Activated naive CD8-positive, alpha-beta T cell (primary cell): ENCODE results near the gene SLCO1A2.
"Not testable (repeated sequence)": the region's sequence is repeated elsewhere in the genome, so short reads cannot be mapped to it uniquely, and the experiment has no call there.

ENCODE experiments used
- H3K27ac Mint-ChIP-seq: one replicate; pipeline ENCODE4 v1.8.0; 2021; ENCODE audit warnings: mixed read lengths
- H3K27me3 Mint-ChIP-seq: one replicate; pipeline ENCODE4 v1.8.0; 2021; ENCODE audit warnings: mixed read lengths
- H3K36me3 Mint-ChIP-seq: one replicate; pipeline ENCODE4 v1.8.0; 2021; ENCODE audit warnings: mixed read lengths
- H3K4me1 Mint-ChIP-seq: one replicate; pipeline ENCODE4 v1.8.0; 2021; ENCODE audit warnings: low read depth, mixed read lengths
- H3K4me3 Mint-ChIP-seq: one replicate; pipeline ENCODE4 v1.8.0; 2021; ENCODE audit warnings: mild to moderate bottlenecking, mixed read lengths
- H3K9me3 Mint-ChIP-seq: one replicate; pipeline ENCODE4 v1.8.0; 2021; ENCODE audit warnings: low read depth, mixed read lengths

Gene SLCO1A2, protein sequence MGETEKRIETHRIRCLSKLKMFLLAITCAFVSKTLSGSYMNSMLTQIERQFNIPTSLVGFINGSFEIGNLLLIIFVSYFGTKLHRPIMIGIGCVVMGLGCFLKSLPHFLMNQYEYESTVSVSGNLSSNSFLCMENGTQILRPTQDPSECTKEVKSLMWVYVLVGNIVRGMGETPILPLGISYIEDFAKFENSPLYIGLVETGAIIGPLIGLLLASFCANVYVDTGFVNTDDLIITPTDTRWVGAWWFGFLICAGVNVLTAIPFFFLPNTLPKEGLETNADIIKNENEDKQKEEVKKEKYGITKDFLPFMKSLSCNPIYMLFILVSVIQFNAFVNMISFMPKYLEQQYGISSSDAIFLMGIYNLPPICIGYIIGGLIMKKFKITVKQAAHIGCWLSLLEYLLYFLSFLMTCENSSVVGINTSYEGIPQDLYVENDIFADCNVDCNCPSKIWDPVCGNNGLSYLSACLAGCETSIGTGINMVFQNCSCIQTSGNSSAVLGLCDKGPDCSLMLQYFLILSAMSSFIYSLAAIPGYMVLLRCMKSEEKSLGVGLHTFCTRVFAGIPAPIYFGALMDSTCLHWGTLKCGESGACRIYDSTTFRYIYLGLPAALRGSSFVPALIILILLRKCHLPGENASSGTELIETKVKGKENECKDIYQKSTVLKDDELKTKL

DNA sequence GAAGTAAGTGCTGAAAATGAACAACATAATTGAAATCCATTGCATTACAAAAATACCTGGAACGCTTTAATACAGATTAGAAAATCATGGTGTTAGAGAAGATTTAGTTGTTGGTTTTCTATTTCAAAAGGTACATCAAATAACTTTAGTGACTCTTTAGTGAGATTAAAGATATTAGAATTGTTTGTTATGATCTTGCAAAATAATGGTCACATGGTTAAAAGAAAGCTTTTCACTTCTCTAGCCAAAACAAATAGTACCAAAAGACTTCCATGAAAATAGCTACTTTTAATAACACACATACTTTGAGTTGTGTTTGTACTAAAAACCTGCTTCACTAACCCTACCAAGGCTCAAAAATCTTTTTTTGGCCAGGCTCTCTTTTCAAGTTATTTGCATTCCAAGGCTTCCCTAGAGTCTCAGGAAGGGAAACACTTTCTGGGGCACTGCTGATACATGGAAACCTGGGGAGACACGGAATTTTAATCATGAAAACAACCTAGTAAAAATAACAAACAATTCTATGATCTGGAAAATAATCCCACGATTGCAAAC, at the start of gene SLCO1A2:
TSS of gene SLCO1A2 (minus strand) at position 147 of the 555 bp plus-strand sequence. CDS start 270 bp downstream, outside the sequence.
- Mint-ChIP-seq H3K9me3 (peaks cover 6% of the 10 kb centered on the region), H3K4me3 (no peak within 1 kb of the TSS), H3K27me3 (peaks cover 4% of the 10 kb centered on the region), H3K27ac (no peak within 1 kb of the TSS), H3K4me1 (no peaks in the 10 kb centered on the region), H3K36me3 (no peaks in the 10 kb centered on the region)

GRCh38 chr12:21384261-21384660, 49.5 kb upstream of the SLCO1A2 start:
- Mint-ChIP-seq H3K27ac (no peak overlapping the region), H3K9me3 (no peaks in the 10 kb centered on the region), H3K4me3 (no peak overlapping the region), H3K27me3 (peaks cover 11% of the 10 kb centered on the region), H3K36me3 (no peaks in the 10 kb centered on the region), H3K4me1 (no peaks in the 10 kb centered on the region)

DNA sequence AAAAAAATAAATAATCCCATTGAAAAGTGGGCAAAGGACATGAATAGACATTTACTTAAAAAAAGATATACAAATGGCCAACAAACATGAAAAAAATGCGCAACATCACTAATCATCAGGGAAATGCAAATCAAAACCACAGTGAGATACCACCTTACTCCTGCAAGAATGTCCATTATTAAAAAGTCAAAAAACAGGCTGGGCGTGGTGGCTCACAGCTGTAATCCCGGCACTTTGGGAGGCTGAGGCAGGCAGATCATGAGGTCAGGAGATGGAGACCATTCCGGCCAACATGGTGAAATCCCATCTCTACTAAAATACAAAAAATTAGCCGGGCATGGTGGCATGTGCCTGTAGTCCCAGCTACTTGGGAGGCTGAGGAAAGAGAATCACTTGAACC, 46.6 kb upstream of the SLCO1A2 start:
- H3K27me3 Mint-ChIP-seq, result peaks cover 13% of the 10 kb centered on the region
- H3K4me3 Mint-ChIP-seq, result not testable (repeated sequence)

GRCh38 chr12:21379218-21379617, 44.5 kb upstream of the SLCO1A2 start:
- Mint-ChIP-seq H3K27ac (no peak overlapping the region), H3K36me3 (no peaks in the 10 kb centered on the region), H3K4me3 (no peak overlapping the region), H3K4me1 (no peaks in the 10 kb centered on the region), H3K9me3 (no peaks in the 10 kb centered on the region), H3K27me3 (peaks cover 14% of the 10 kb centered on the region)

More for the DNA sequence above, 46.6 kb upstream of the SLCO1A2 start:
- not testable (repeated sequence) for H3K27ac Mint-ChIP-seq, H3K36me3 Mint-ChIP-seq, H3K9me3 Mint-ChIP-seq, H3K4me1 Mint-ChIP-seq

DNA sequence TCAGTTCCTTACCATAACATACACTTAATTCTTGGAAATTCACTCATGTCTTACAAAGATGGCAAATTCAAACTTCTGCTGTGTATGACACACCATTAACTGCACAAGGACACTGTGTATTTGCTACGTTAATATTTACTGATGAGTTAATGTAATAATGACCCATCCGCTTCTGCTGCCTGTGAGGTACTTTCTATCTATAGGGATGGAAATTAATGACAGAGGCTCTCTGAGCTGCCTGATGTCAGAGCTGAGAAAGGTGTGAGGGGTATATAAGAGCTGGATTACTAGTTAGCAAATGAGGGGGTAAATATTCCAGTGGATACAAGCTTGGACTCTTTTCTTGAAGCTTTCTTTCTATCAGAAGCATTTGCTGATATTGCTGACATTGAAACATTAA, 37.9 kb upstream of the SLCO1A2 start, which contains the start of gene IAPP:
TSS of gene IAPP (plus strand) at position 301 of the 400 bp plus-strand sequence. CDS start 450 bp downstream, outside the sequence.
- no peaks in the 10 kb centered on the region for H3K9me3 Mint-ChIP-seq
- H3K27ac Mint-ChIP-seq, result no peak within 1 kb of the TSS
- no peak within 1 kb of the TSS for H3K4me3 Mint-ChIP-seq
- H3K36me3 Mint-ChIP-seq, result no peaks in the 10 kb centered on the region
- H3K4me1 Mint-ChIP-seq, result peaks cover 3% of the 10 kb centered on the region
- peaks cover 4% of the 10 kb centered on the region for H3K27me3 Mint-ChIP-seq

- H3K27ac Mint-ChIP-seq, result no peak overlapping the region
- H3K4me3 Mint-ChIP-seq, result no peak overlapping the region
- H3K27me3 Mint-ChIP-seq, result peaks cover 2% of the 10 kb centered on the region
- H3K36me3 Mint-ChIP-seq, result no peaks in the 10 kb centered on the region
- H3K9me3 Mint-ChIP-seq, result no peaks in the 10 kb centered on the region
- H3K4me1 Mint-ChIP-seq, result peaks cover 3% of the 10 kb centered on the region
Measured at GRCh38 chr12:21370845-21371449, 36.2 kb upstream of the SLCO1A2 start.

DNA sequence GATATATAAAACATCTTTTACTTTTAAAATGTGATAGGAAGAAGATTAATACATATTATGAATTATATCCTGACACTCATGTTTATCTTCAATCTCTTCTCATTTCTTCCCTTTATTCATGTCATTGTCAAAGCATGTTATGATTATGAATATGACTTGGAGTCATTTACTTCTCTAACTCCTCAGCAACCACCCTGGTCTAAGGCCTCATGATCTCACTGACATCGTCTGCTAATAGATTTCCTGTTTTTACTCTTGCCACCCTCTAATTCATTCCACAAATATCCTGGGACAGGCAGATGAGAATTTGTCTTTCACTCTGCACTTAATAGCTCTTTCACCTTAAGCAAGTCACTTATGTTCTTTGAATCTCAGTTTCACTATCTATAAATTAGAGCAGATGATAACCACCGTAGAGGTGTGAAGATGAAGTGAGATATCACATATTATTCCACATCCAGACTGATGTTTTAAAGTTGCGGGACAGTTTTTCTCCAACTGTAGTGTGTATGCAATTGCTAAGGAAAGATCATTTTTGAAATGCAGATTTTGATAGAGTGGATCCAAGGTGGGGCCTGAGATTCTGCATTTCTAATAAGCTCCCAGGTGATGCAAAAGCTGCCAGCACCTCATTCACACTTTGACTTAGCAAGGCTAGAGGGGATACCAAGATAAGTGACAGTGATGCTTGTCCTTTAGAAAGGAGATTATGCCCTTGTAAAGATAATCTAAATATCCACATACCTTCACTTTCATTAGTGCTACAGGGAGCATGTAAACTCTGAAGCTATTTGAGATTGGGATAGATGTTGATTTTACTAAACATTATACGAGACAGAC, 34.6 kb upstream of the SLCO1A2 start:
- Mint-ChIP-seq H3K4me1 (peaks cover 3% of the 10 kb centered on the region), H3K4me3 (no peak overlapping the region), H3K27ac (no peak overlapping the region), H3K36me3 (no peaks in the 10 kb centered on the region), H3K9me3 (no peaks in the 10 kb centered on the region), H3K27me3 (peaks cover 2% of the 10 kb centered on the region)

DNA sequence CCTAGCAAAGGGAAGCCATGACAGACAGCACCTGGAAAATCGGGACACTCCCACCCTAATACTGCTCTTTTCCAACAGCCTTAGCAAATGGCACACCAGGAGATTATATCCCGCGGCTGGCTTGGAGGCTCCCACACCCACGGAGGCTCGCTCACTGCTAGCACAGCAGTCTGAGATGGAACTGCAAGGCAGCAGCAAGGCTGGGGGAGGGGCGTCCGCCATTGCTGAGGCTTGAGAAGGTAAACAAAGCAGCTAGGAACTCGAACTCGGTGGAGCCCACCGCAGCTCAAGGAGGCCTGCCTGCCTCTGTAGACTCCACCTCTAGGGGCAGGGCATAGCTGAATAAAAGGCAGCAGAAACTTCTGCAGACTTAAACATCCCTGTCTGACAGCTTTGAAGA, 25.9 kb upstream of the SLCO1A2 start:
- H3K27me3 Mint-ChIP-seq, H3K36me3 Mint-ChIP-seq, H3K4me3 Mint-ChIP-seq, H3K27ac Mint-ChIP-seq, H3K4me1 Mint-ChIP-seq, H3K9me3 Mint-ChIP-seq: not testable (repeated sequence)

GRCh38 chr12:21354641-21355040, 19.9 kb upstream of the SLCO1A2 start:
- Mint-ChIP-seq H3K4me3 (no peak overlapping the region), H3K27me3 (peaks cover 12% of the 10 kb centered on the region), H3K4me1 (no peaks in the 10 kb centered on the region), H3K27ac (no peak overlapping the region), H3K9me3 (no peaks in the 10 kb centered on the region), H3K36me3 (no peaks in the 10 kb centered on the region)

DNA sequence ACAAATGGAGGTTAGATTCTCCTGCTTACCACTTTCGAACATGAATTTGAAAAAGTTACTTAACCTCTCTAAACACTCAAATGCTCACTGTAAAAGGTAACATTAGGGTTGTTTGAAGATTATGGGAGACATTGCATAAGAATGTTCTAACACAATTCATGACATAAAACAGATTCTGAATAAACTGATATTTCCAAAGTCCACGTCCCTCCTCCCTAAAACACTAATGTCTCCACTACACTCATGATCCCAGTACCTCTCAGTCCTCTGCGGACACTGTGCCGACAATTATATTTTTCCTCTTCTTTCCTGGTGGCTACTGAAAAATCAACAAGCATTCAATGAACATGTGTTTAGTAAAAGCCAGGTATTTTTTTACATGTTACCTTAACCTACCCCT, 19.2 kb upstream of the SLCO1A2 start:
- Mint-ChIP-seq H3K9me3 (no peaks in the 10 kb centered on the region), H3K4me3 (no peak overlapping the region), H3K36me3 (no peaks in the 10 kb centered on the region), H3K27ac (no peak overlapping the region), H3K4me1 (no peaks in the 10 kb centered on the region), H3K27me3 (peaks cover 12% of the 10 kb centered on the region)

GRCh38 chr12:21353487-21353886, 18.8 kb upstream of the SLCO1A2 start:
- Mint-ChIP-seq H3K4me1 (no peaks in the 10 kb centered on the region), H3K9me3 (no peaks in the 10 kb centered on the region)

GRCh38 chr12:21350975-21351374, 16.3 kb upstream of the SLCO1A2 start:
- H3K4me1 Mint-ChIP-seq, result no peaks in the 10 kb centered on the region
- H3K27ac Mint-ChIP-seq, result no peak overlapping the region
- H3K36me3 Mint-ChIP-seq, result no peaks in the 10 kb centered on the region
- no peaks in the 10 kb centered on the region for H3K9me3 Mint-ChIP-seq
- no peak overlapping the region for H3K4me3 Mint-ChIP-seq
- H3K27me3 Mint-ChIP-seq, result peaks cover 14% of the 10 kb centered on the region

More at GRCh38 chr12:21353487-21353886, 18.8 kb upstream of the SLCO1A2 start:
- Mint-ChIP-seq H3K36me3 (no peaks in the 10 kb centered on the region), H3K4me3 (no peak overlapping the region), H3K27me3 (peaks cover 12% of the 10 kb centered on the region), H3K27ac (no peak overlapping the region)

DNA sequence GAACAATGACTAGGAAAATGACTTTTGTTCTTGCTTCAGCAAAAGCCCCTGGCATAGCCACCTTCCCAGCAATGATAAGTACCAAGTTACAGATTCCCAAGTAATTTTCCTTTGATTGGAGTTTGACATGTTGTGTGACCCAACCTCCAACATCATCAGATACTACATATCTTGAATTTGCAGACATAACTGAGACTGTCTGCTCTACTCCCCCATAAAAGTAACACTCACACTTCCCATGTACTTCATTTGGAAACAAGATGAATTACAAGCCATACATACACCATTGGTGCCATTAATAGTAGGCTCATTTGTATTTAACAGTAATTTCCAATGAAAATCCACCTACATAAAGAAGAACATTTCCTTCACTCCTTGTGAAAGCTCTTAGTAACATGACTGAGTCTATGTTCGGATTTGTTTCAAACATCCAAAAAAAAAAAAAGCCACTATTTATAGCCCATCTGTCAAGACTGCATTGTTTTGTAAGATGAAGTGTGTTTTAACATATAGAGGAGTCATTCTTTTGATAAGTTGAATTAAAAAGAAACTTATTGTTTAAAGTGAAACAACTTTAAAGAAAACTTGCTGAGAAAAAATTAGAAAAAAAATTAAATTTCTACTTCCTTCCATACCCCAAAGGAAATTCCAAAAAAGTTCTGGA, 12.0 kb upstream of the SLCO1A2 start:
- Mint-ChIP-seq H3K36me3 (no peaks in the 10 kb centered on the region), H3K4me3 (no peak overlapping the region), H3K27ac (no peak overlapping the region), H3K27me3 (peaks cover 8% of the 10 kb centered on the region), H3K4me1 (no peaks in the 10 kb centered on the region), H3K9me3 (no peaks in the 10 kb centered on the region)

DNA sequence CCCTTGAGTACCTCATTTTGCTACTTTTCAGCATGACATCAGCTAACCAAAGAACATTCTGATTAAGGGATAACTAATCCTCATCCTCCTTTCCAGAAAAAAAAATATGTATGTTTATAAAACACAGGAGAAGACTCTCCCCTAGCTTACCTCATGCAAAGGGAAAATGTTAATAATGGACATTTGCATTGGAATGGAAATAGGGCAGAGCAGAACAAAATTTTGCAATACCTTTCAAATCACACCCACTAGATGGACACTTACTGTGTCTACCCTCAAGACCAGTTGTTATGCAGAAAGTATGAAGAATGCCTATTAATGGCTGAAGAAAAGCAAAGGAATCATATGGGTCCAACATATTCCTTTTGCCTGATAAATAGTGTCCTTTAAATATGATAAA, 8.9 kb upstream of the SLCO1A2 start:
- Mint-ChIP-seq H3K9me3 (no peaks in the 10 kb centered on the region), H3K4me1 (no peaks in the 10 kb centered on the region), H3K27me3 (peaks cover 6% of the 10 kb centered on the region), H3K36me3 (no peaks in the 10 kb centered on the region), H3K27ac (no peak overlapping the region), H3K4me3 (no peak overlapping the region)
